ENCODE results near the gene ZNF468. TPM values are rescaled to one million over a fixed set of nuclear protein-coding genes. Genes with fewer than 3 reads are reported as not detected.

ZNF468 gene
- total and polyA plus RNA-seq, 2 donors (not counting 1 experiment from before 2014, with no cell fraction given) = 12.6 to 35.3 TPM

- peak overlapping the region; percentile 85 for H3K9ac ChIP-seq (ENCODE audit: low read length)
Observed at GRCh38 chr19:52896431-52897137, 39.2 kb upstream of the ZNF468 start.

More at GRCh38 chr19:52896431-52897137, 39.2 kb upstream of the ZNF468 start:
- H3K27ac ChIP-seq (ENCODE audit: low read length in 2 of 2) = peak overlapping the region; percentile 66 to 83
- H3K4me2 ChIP-seq (replicated peaks; ENCODE audit: low read depth, low read length, poor library complexity, severe bottlenecking) = peak overlapping the region; percentile 88
- H3K27me3 Mint-ChIP-seq = no peaks in the 10 kb centered on the region
- peaks cover 36% of the 10 kb centered on the region for H3K79me2 ChIP-seq (ENCODE audit: control insufficient read depth, insufficient read depth, low read length)
- CTCF ChIA-PET = no interaction called here
- 25% methylated on average over 15 of the region's 24 CpGs for WGBS (ENCODE audit: insufficient coverage)
- peaks cover 0 to 14% (median 0%) of the 10 kb centered on the region in 3 donors for H3K9me3 ChIP-seq (ENCODE audit: control extremely low read depth in 1 of 3, control insufficient read depth in 2 of 3, insufficient read depth in 1 of 3, low read length in 2 of 3)
- peaks cover 5 to 17% of the 10 kb centered on the region in 2 donors for H3K4me1 ChIP-seq (ENCODE audit: control insufficient read depth in 2 of 2, insufficient read depth in 2 of 2, low read length in 2 of 2)
- H2AFZ ChIP-seq (ENCODE audit: insufficient read depth, low read depth, low read length, poor library complexity, severe bottlenecking) = peak overlapping the region; percentile 87
- DNase-seq (no peak), ATAC-seq (ENCODE audit: low read depth) (no peak)
- no peaks in the 10 kb centered on the region for H3K27me3 ChIP-seq (replicated peaks in 1 of 4; ENCODE audit: control extremely low read depth in 1 of 4, control insufficient read depth in 3 of 4, insufficient read depth in 4 of 4, low read length in 3 of 4)
- H3K9me3 Mint-ChIP-seq (ENCODE audit: insufficient read depth) = no peaks in the 10 kb centered on the region
- no peaks in the 10 kb centered on the region for H4K20me1 ChIP-seq (ENCODE audit: control insufficient read depth, insufficient read depth, low read length, poor library complexity, severe bottlenecking)
- no peak for TF ChIP-seq CTCF (IDR thresholded peaks at IDR 0.05)
- no peak for TF ChIP-seq EZH2 (IDR thresholded peaks at IDR 0.05; ENCODE audit: borderline replicate concordance, insufficient read depth, low read depth, low read length, poor library complexity, severe bottlenecking)
- peaks cover 1 to 7% of the 10 kb centered on the region in 2 experiments for H3K36me3 ChIP-seq (replicated peaks in 1 of 2; ENCODE audit: control extremely low read depth in 1 of 2, control insufficient read depth in 1 of 2, extremely low read depth in 1 of 2, insufficient read depth in 2 of 2, low read length in 1 of 2)
- intact Hi-C loops (cut with micrococcal nuclease) = loop anchor here (1.0 to 5.0 kb wide), 10 partner anchors 26 to 725 kb away; partner anchors contain the start of genes ZNF160, ZNF468, ZNF525 and ZNF808
- peak overlapping the region; percentile 85 to 98 (median 98) for H3K4me3 ChIP-seq (ENCODE audit: control extremely low read depth in 1 of 5, extremely low read depth in 1 of 5, insufficient read depth in 1 of 5, low read depth in 2 of 5, low read length in 4 of 5)
- peak overlapping the region; percentile 96 for H3K4me3 Mint-ChIP-seq
- peaks cover 23% of the 10 kb centered on the region for H3K4me1 Mint-ChIP-seq
- H3K27ac Mint-ChIP-seq = peak overlapping the region; percentile 94
- POLR2A ChIA-PET = interaction anchor here (0.6 kb wide), 1 partner anchor 161 kb away, joined by 3 read pairs; no protein-coding TSS in a partner anchor
